Lower lobe of right lung (tissue), 2 donors: ENCODE results near the gene COIL. TPM values are rescaled to one million over a fixed set of nuclear protein-coding genes. Genes with fewer than 3 reads are reported as not detected.

Experiments used
- ATAC-seq, 2 donors: fragments of 200-7000 bp; cut with Tn5 transposase; one replicate each; pipeline ENCODE4 v1.9.1; 2020 to 2022; ENCODE audit warnings: mild to moderate bottlenecking in 2 of 2, moderate library complexity in 2 of 2
- DNase-seq: peaks from one replicate; pipeline ENCODE4 v3.0.0-alpha.2; 2020
- H3K27ac ChIP-seq: fragments of 200-600 bp; one replicate; pipeline ENCODE4 v1.8.0; 2022
- H3K27me3 ChIP-seq: fragments of 200-600 bp; one replicate; pipeline ENCODE4 v1.8.0; 2022; ENCODE audit warnings: low read depth
- H3K36me3 ChIP-seq: fragments of 200-600 bp; one replicate; pipeline ENCODE4 v1.8.0; 2022; ENCODE audit warnings: mild to moderate bottlenecking
- H3K4me1 ChIP-seq: fragments of 200-600 bp; one replicate; pipeline ENCODE4 v1.8.0; 2022
- H3K4me3 ChIP-seq: fragments of 200-600 bp; one replicate; pipeline ENCODE4 v1.8.0; 2022; ENCODE audit warnings: mild to moderate bottlenecking
- H3K9me3 ChIP-seq: fragments of 200-600 bp; one replicate; pipeline ENCODE4 v1.8.0; 2022
- CTCF ChIP-seq: fragments of 200-600 bp; IDR thresholded peaks from one replicate; pipeline ENCODE4 v1.8.0; 2022; ENCODE audit warnings: antibody characterized with exemption, mild to moderate bottlenecking
- intact Hi-C: fragments of 100-400 bp; cut with DNase I; formaldehyde crosslinking; loops from one replicate; pipeline ENCODE4 v1.11.0; 2022
- total RNA-seq: library from RNA; stranded (reverse); fragmentation: NEBNext Ultra II Directional; extraction: Animal tissue kit (Norgen Biotek cat#: 25700); gene quantifications from one replicate; pipeline ENCODE4 v1.2.1, GENCODE V29; 2021
- donor health status: DM: no; HTN: yes; CAD: no; lungs with severe emphysema.

COIL gene
- total RNA-seq, 1 donor from 2014 or later: 12.4 TPM

GRCh38 chr17:56976941-56977608 lies 16.2 kb upstream of the COIL start:
- H3K4me1 ChIP-seq: peaks cover 19% of the 10 kb centered on the region
- intact Hi-C loops: no loop called here
- no peak for ATAC-seq

GRCh38 chr17:56975656-56976055 lies 14.8 kb upstream of the COIL start:
- H3K36me3 ChIP-seq: no peaks in the 10 kb centered on the region
- H3K27me3 ChIP-seq: no peaks in the 10 kb centered on the region
- TF ChIP-seq CTCF: no peak
- no peak overlapping the region for H3K27ac ChIP-seq
- no peak for DNase-seq
- H3K4me3 ChIP-seq: no peak overlapping the region
- intact Hi-C loops: no loop called here
- H3K4me1 ChIP-seq: peaks cover 19% of the 10 kb centered on the region
- H3K9me3 ChIP-seq: no peaks in the 10 kb centered on the region
- no peak for ATAC-seq

More at GRCh38 chr17:56976941-56977608, 16.2 kb upstream of the COIL start:
- Histone ChIP-seq H3K36me3 (peaks cover 9% of the 10 kb centered on the region), H3K4me3 (peak overlapping the region; percentile 59), H3K27ac (peak overlapping the region; percentile 51), H3K9me3 (no peaks in the 10 kb centered on the region), H3K27me3 (no peaks in the 10 kb centered on the region)
- TF ChIP-seq CTCF: no peak
- DNase-seq: no peak

- intact Hi-C loops: no loop called here
- Histone ChIP-seq H3K27ac (no peak overlapping the region), H3K36me3 (no peaks in the 10 kb centered on the region), H3K4me3 (no peak overlapping the region), H3K4me1 (peaks cover 16% of the 10 kb centered on the region), H3K27me3 (no peaks in the 10 kb centered on the region), H3K9me3 (no peaks in the 10 kb centered on the region)
- DNase-seq: no peak
- no peak for TF ChIP-seq CTCF
- no peak for ATAC-seq
Observed at GRCh38 chr17:56974055-56974454, 13.2 kb upstream of the COIL start.

GRCh38 chr17:56973520-56973919 lies 12.7 kb upstream of the COIL start:
- Histone ChIP-seq H3K27me3 (no peaks in the 10 kb centered on the region), H3K9me3 (no peaks in the 10 kb centered on the region), H3K27ac (no peak overlapping the region), H3K4me1 (peaks cover 10% of the 10 kb centered on the region), H3K4me3 (no peak overlapping the region), H3K36me3 (no peaks in the 10 kb centered on the region)
- intact Hi-C loops: no loop called here
- DNase-seq (no peak), ATAC-seq (no peak)
- TF ChIP-seq CTCF: no peak

GRCh38 chr17:56972111-56972730 lies 11.4 kb upstream of the COIL start:
- ATAC-seq (no peak), DNase-seq (no peak)
- Histone ChIP-seq H3K36me3 (no peaks in the 10 kb centered on the region), H3K27me3 (no peaks in the 10 kb centered on the region), H3K27ac (no peak overlapping the region), H3K9me3 (no peaks in the 10 kb centered on the region), H3K4me1 (peaks cover 5% of the 10 kb centered on the region), H3K4me3 (no peak overlapping the region)
- intact Hi-C loops: no loop called here
- TF ChIP-seq CTCF: no peak
